HEK293 (cell line): Measurements from ENCODE around the gene CHL1.

Source experiments
- CTCF ChIA-PET: fragments of 350-600 bp; formaldehyde crosslinking; extraction: SDS; loops from one replicate; lab custom pipeline; 2021; ENCODE audit warnings: antibody characterized with exemption; lab: Yijun Ruan, JAX
- POLR2A ChIA-PET: fragments of 300-600 bp; formaldehyde crosslinking; extraction: SDS; loops from one replicate; lab custom pipeline; 2020; ENCODE audit warnings: antibody characterized with exemption, inconsistent platforms; lab: Yijun Ruan, JAX
- H3K27ac ChIP-seq: fragments of 200-500 bp; sonication (Bioruptor generic); 2 replicates; pipeline ENCODE4 v1.5.1; 2014; ENCODE audit warnings: low read depth, low read length, control low read depth, inconsistent platforms; ENCODE audit errors: extremely low read depth
- H3K36me3 ChIP-seq, 2 experiments: fragments of 200-500 bp in 1 of 2; sonication (Bioruptor generic) in 1 of 2; 1 replicate in 1 of 2; 2 replicates in 1 of 2; pipeline ENCODE4 v1.5.1; 2014 to 2017; ENCODE audit warnings: inconsistent platforms in 2 of 2, low read length in 2 of 2; ENCODE audit not compliant: control insufficient read depth in 2 of 2, insufficient read depth in 1 of 2
- H3K4me1 ChIP-seq: fragments of 200-500 bp; sonication (Bioruptor generic); 2 replicates; pipeline ENCODE4 v1.5.1; 2014; ENCODE audit warnings: mild to moderate bottlenecking, low read length, inconsistent platforms; ENCODE audit not compliant: control insufficient read depth, insufficient read depth
- H3K4me3 ChIP-seq: 2 replicates; pipeline ENCODE4 v1.5.1; 2011; ENCODE audit warnings: low read depth, mild to moderate bottlenecking, control low read depth, low read length, moderate library complexity
- H3K9me3 ChIP-seq: fragments of 200-500 bp; sonication (Bioruptor generic); 2 replicates; pipeline ENCODE4 v1.5.1; 2014; ENCODE audit warnings: low read depth, low read length, inconsistent platforms; ENCODE audit not compliant: control insufficient read depth, insufficient read depth
- CTCF ChIP-seq: fragments of 450-650 bp; formaldehyde crosslinking; IDR thresholded peaks from 2 replicates; pipeline ENCODE4 v1.5.1; 2016; ENCODE audit warnings: missing biosample characterization, missing genetic modification characterization
- GLIS1 ChIP-seq: fragments of 450-650 bp; formaldehyde crosslinking; IDR thresholded peaks from 2 replicates; pipeline ENCODE4 v1.5.1; 2016; ENCODE audit warnings: missing biosample characterization, missing genetic modification characterization
- GLIS2 ChIP-seq: fragments of 450-650 bp; formaldehyde crosslinking; IDR thresholded peaks from 2 replicates; pipeline ENCODE4 v1.5.1; 2016; ENCODE audit warnings: missing biosample characterization, missing genetic modification characterization
- IKZF3 ChIP-seq: fragments of 450-650 bp; IDR thresholded peaks from 2 replicates; pipeline ENCODE4 v1.5.0; 2018; ENCODE audit warnings: missing biosample characterization, mild to moderate bottlenecking, missing genetic modification characterization, moderate library complexity
- KLF7 ChIP-seq: fragments of 450-650 bp; formaldehyde crosslinking; IDR thresholded peaks from 2 replicates; pipeline ENCODE4 v1.5.1; 2016; ENCODE audit warnings: missing biosample characterization, missing genetic modification characterization, borderline replicate concordance
- MZF1 ChIP-seq: fragments of 450-650 bp; formaldehyde crosslinking; IDR thresholded peaks from 2 replicates; pipeline ENCODE4 v1.5.1; 2017; ENCODE audit warnings: missing biosample characterization, missing genetic modification characterization, borderline replicate concordance
- PATZ1 ChIP-seq: fragments of 450-650 bp; formaldehyde crosslinking; IDR thresholded peaks from 2 replicates; pipeline ENCODE4 v1.5.1; 2016; ENCODE audit warnings: missing biosample characterization, missing genetic modification characterization
- PRDM4 ChIP-seq: fragments of 450-650 bp; formaldehyde crosslinking; IDR thresholded peaks from 2 replicates; pipeline ENCODE4 v1.5.1; 2017; ENCODE audit warnings: missing biosample characterization, missing genetic modification characterization
- SALL2 ChIP-seq: fragments of 450-650 bp; formaldehyde crosslinking; IDR thresholded peaks from 2 replicates; pipeline ENCODE4 v1.5.0; 2017; ENCODE audit warnings: missing biosample characterization, mild to moderate bottlenecking, missing genetic modification characterization, borderline replicate concordance
- SP7 ChIP-seq: fragments of 450-650 bp; formaldehyde crosslinking; IDR thresholded peaks from 2 replicates; pipeline ENCODE4 v1.5.1; 2016; ENCODE audit warnings: missing biosample characterization, missing genetic modification characterization
- ZBTB11 ChIP-seq: fragments of 450-650 bp; formaldehyde crosslinking; conservative IDR thresholded peaks from 2 replicates; pipeline ENCODE4 v1.5.1; 2016; ENCODE audit warnings: low read depth, missing biosample characterization, missing genetic modification characterization
- ZFHX2 ChIP-seq: fragments of 450-650 bp; formaldehyde crosslinking; conservative IDR thresholded peaks from 2 replicates; pipeline ENCODE4 v1.5.1; 2016; ENCODE audit warnings: missing biosample characterization, missing genetic modification characterization
- ZNF157 ChIP-seq: fragments of 450-650 bp; formaldehyde crosslinking; IDR thresholded peaks from 2 replicates; pipeline ENCODE4 v1.5.1; 2016; ENCODE audit warnings: missing biosample characterization, missing genetic modification characterization
- ZNF169 ChIP-seq: fragments of 450-650 bp; formaldehyde crosslinking; IDR thresholded peaks from 2 replicates; pipeline ENCODE4 v1.5.1; 2016; ENCODE audit warnings: missing biosample characterization, missing genetic modification characterization
- ZNF324 ChIP-seq: fragments of 450-650 bp; formaldehyde crosslinking; IDR thresholded peaks from 2 replicates; pipeline ENCODE4 v1.5.1; 2016; ENCODE audit warnings: missing biosample characterization, missing genetic modification characterization
- ZNF354C ChIP-seq: fragments of 450-650 bp; formaldehyde crosslinking; IDR thresholded peaks from 2 replicates; pipeline ENCODE4 v1.5.1; 2016; ENCODE audit warnings: missing biosample characterization, missing genetic modification characterization, low read depth, borderline replicate concordance
- ZNF362 ChIP-seq: fragments of 450-650 bp; formaldehyde crosslinking; IDR thresholded peaks from 2 replicates; pipeline ENCODE4 v1.5.1; 2016; ENCODE audit warnings: missing biosample characterization, missing genetic modification characterization
- ZNF623 ChIP-seq: fragments of 450-650 bp; formaldehyde crosslinking; IDR thresholded peaks from 2 replicates; pipeline ENCODE4 v1.5.1; 2016; ENCODE audit warnings: missing biosample characterization, missing genetic modification characterization
- ZSCAN30 ChIP-seq: fragments of 450-650 bp; IDR thresholded peaks from 2 replicates; pipeline ENCODE4 v1.5.1; 2018; ENCODE audit warnings: missing biosample characterization, mild to moderate bottlenecking, missing genetic modification characterization, moderate library complexity

The CHL1 gene

GRCh38 chr3:373193-373779 lies 176.7 kb downstream of the CHL1 start:
- no peak overlapping the region for H3K4me3 ChIP-seq
- H3K9me3 ChIP-seq = no peaks in the 10 kb centered on the region
- POLR2A ChIA-PET = no interaction called here
- H3K27ac ChIP-seq = no peak overlapping the region
- TF ChIP-seq GLIS2 (tag by site-specific recombination) (no peak), ZBTB11 (tag by site-specific recombination) (no peak), CTCF (no peak), ZNF354C (no peak), ZNF157 (tag by site-specific recombination) (no peak), IKZF3 (tag by site-specific recombination) (no peak), ZNF324 (no peak), MZF1 (tag by site-specific recombination) (no peak), ZNF623 (no peak), ZNF362 (tag by site-specific recombination) (no peak), ZSCAN30 (tag by site-specific recombination) (no peak), PRDM4 (no peak), ZFHX2 (tag by site-specific recombination) (no peak), GLIS1 (tag by site-specific recombination) (no peak), SALL2 (tag by site-specific recombination) (no peak), PATZ1 (tag by site-specific recombination) (no peak), KLF7 (tag by site-specific recombination) (no peak), SP7 (tag by site-specific recombination) (no peak), ZNF169 (no peak)
- H3K4me1 ChIP-seq = no peaks in the 10 kb centered on the region
- CTCF ChIA-PET = interaction anchor here (2.2 kb wide), 1 partner anchor 330 kb away, joined by 7 read pairs; no protein-coding TSS in a partner anchor
- no peaks in the 10 kb centered on the region for H3K36me3 ChIP-seq
